Calu3 (cell line): Measurements from ENCODE around the gene TMEM238L. TPM values are rescaled to one million over a fixed set of nuclear protein-coding genes. Genes with fewer than 3 reads are reported as not detected.

Source experiments
- BruUV-seq: library from RNA; stranded (reverse); fragments of 400-500 nt; replicated peaks from 2 replicates; lab custom pipeline; 2021; lab: Mats Ljungman, UMichigan
- CTCF ChIA-PET: fragments of 300-600 bp; sonication (Branson Sonifier 250); formaldehyde crosslinking; loops from one replicate; lab custom pipeline; 2022; ENCODE audit warnings: antibody characterized with exemption; lab: Charles Lee
- DNase-seq: peaks from one replicate; pipeline ENCODE4 v3.0.0; 2022
- H3K27ac Mint-ChIP-seq: one replicate; pipeline ENCODE4 v1.8.0; 2022; ENCODE audit warnings: mixed read lengths; ENCODE audit not compliant: unreplicated experiment
- H3K27me3 Mint-ChIP-seq: one replicate; pipeline ENCODE4 v1.8.0; 2022; ENCODE audit warnings: mixed read lengths; ENCODE audit not compliant: unreplicated experiment
- H3K36me3 Mint-ChIP-seq: one replicate; pipeline ENCODE4 v1.8.0; 2022; ENCODE audit warnings: mild to moderate bottlenecking, moderate library complexity, mixed read lengths; ENCODE audit not compliant: insufficient read depth, unreplicated experiment
- H3K4me1 Mint-ChIP-seq: one replicate; pipeline ENCODE4 v1.8.0; 2022; ENCODE audit warnings: mild to moderate bottlenecking, low read depth, mixed read lengths; ENCODE audit not compliant: unreplicated experiment
- H3K4me3 Mint-ChIP-seq: one replicate; pipeline ENCODE4 v1.8.0; 2022; ENCODE audit warnings: mild to moderate bottlenecking, low read depth, moderate library complexity, mixed read lengths; ENCODE audit not compliant: unreplicated experiment
- H3K9me3 Mint-ChIP-seq: one replicate; pipeline ENCODE4 v1.8.0; 2022; ENCODE audit warnings: low read depth, mixed read lengths; ENCODE audit not compliant: unreplicated experiment
- CTCF ChIP-seq: fragments of 200-600 bp; IDR thresholded peaks from one replicate; pipeline ENCODE4 v1.8.0; 2022; ENCODE audit warnings: antibody characterized with exemption; ENCODE audit not compliant: unreplicated experiment
- intact Hi-C: fragments of 100-400 bp; cut with micrococcal nuclease; formaldehyde crosslinking; loops from one replicate; pipeline ENCODE4 v1.10.0; 2022; ENCODE audit not compliant: unreplicated experiment
- total RNA-seq: library from RNA; stranded (reverse); gene quantifications from 2 replicates; pipeline ENCODE4 v1.2.3, GENCODE V29; 2022

TMEM238L gene
- total RNA-seq, 1 experiment from 2014 or later: not detected

DNA sequence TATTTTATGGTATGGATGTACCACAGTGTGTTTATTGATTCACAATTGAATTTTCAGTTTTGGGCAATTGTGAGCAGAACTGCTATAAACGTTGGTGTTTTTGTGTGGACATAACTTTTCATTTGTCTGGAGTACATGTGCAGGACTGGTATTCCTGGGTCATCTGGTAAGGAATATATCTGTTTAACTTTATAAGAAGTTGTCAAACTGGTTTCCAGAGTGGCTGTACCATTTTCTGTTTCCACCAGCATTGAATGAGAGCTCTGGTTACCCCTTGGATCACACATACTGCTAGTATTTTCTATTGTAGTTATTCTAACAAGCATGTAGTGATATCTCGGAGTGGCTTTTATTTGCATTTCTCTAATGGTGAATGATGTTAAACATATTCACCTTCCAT, 24.3 kb downstream of the TMEM238L start:
- CTCF ChIA-PET: no interaction called here
- Mint-ChIP-seq H3K4me3 (no peak overlapping the region), H3K27me3 (no peaks in the 10 kb centered on the region), H3K36me3 (no peaks in the 10 kb centered on the region), H3K27ac (no peak overlapping the region), H3K9me3 (no peaks in the 10 kb centered on the region), H3K4me1 (no peaks in the 10 kb centered on the region)
- intact Hi-C loops: loop anchor here (10.0 kb wide), 1 partner anchor 65 kb away; no protein-coding TSS in a partner anchor
- no peak for TF ChIP-seq CTCF
- BruUV-seq: no TSS peak
- DNase-seq: no peak

- no TSS peak for BruUV-seq
- Mint-ChIP-seq H3K27me3 (no peaks in the 10 kb centered on the region), H3K4me3 (no peak overlapping the region), H3K4me1 (no peaks in the 10 kb centered on the region), H3K36me3 (no peaks in the 10 kb centered on the region), H3K27ac (no peak overlapping the region), H3K9me3 (no peaks in the 10 kb centered on the region)
- intact Hi-C loops: loop anchor here (10.0 kb wide), 1 partner anchor 67 kb away; no protein-coding TSS in a partner anchor
- CTCF ChIA-PET: interaction anchor here (0.6 to 1.0 kb wide), 2 partner anchors 22 to 44 kb away, joined by 3 read pairs; no protein-coding TSS in a partner anchor
- TF ChIP-seq CTCF: no peak
- no peak for DNase-seq
Observed at GRCh38 chr17:10777890-10778289, 26.0 kb downstream of the TMEM238L start.

GRCh38 chr17:10777131-10777807, 26.6 kb downstream of the TMEM238L start:
- H3K9me3 Mint-ChIP-seq: no peaks in the 10 kb centered on the region
- H3K27ac Mint-ChIP-seq: no peak overlapping the region
- intact Hi-C loops: loop anchor here (10.0 kb wide), 1 partner anchor 68 kb away; no protein-coding TSS in a partner anchor
- DNase-seq: no peak
- H3K36me3 Mint-ChIP-seq: no peaks in the 10 kb centered on the region
- CTCF ChIA-PET: interaction anchor here (0.6 kb wide), 1 partner anchor 23 kb away, joined by 3 read pairs; no protein-coding TSS in a partner anchor
- no peaks in the 10 kb centered on the region for H3K4me1 Mint-ChIP-seq
- no peak for TF ChIP-seq CTCF
- no peak overlapping the region for H3K4me3 Mint-ChIP-seq
- H3K27me3 Mint-ChIP-seq: no peaks in the 10 kb centered on the region
- no TSS peak for BruUV-seq

GRCh38 chr17:10776381-10776780, 27.5 kb downstream of the TMEM238L start:
- Mint-ChIP-seq H3K9me3 (no peaks in the 10 kb centered on the region), H3K4me3 (no peak overlapping the region), H3K4me1 (no peaks in the 10 kb centered on the region), H3K27ac (no peak overlapping the region), H3K27me3 (no peaks in the 10 kb centered on the region), H3K36me3 (no peaks in the 10 kb centered on the region)
- DNase-seq: no peak
- no TSS peak for BruUV-seq
- intact Hi-C loops: loop anchor here (10.0 kb wide), 1 partner anchor 68 kb away; no protein-coding TSS in a partner anchor
- TF ChIP-seq CTCF: no peak
- CTCF ChIA-PET: no interaction called here
